Endothelial cell of umbilical vein (primary cell): Measurements from ENCODE around the gene ZNF334.

ENCODE experiments used
- CTCF ChIP-seq, 2 donors: IDR thresholded peaks; 1 replicate in 1 of 2; 2 replicates in 1 of 2; pipeline ENCODE4 v1.5.1; 2011; ENCODE audit warnings: low read length in 2 of 2, mild to moderate bottlenecking in 2 of 2, moderate library complexity in 2 of 2, control low read depth in 1 of 2, inconsistent platforms in 1 of 2, low read depth in 1 of 2; ENCODE audit not compliant: insufficient read depth in 1 of 2; ENCODE audit errors: extremely low read depth in 1 of 2
- EZH2 ChIP-seq: IDR thresholded peaks from 2 replicates; pipeline ENCODE4 v1.6.1; 2012; ENCODE audit warnings: borderline replicate concordance, low read depth, mild to moderate bottlenecking, moderate library complexity, low read length, inconsistent platforms; ENCODE audit not compliant: severe bottlenecking
- MAX ChIP-seq: IDR thresholded peaks from 2 replicates; pipeline ENCODE4 v1.6.1; 2011; ENCODE audit not compliant: insufficient read depth, insufficient read length
- MYC ChIP-seq: IDR thresholded peaks from one replicate; pipeline ENCODE4 v1.6.1; 2011; ENCODE audit warnings: mild to moderate bottlenecking, low read depth, low read length
- POLR2A ChIP-seq: IDR thresholded peaks from 2 replicates; pipeline ENCODE4 v1.6.1; 2012; ENCODE audit warnings: low read depth, mild to moderate bottlenecking, control low read depth, low read length
- POLR2AphosphoS5 ChIP-seq: IDR thresholded peaks from 2 replicates; pipeline ENCODE4 v1.6.1; 2012; ENCODE audit warnings: low read depth, mild to moderate bottlenecking, control low read depth, low read length, moderate library complexity; ENCODE audit not compliant: insufficient read depth

DNA sequence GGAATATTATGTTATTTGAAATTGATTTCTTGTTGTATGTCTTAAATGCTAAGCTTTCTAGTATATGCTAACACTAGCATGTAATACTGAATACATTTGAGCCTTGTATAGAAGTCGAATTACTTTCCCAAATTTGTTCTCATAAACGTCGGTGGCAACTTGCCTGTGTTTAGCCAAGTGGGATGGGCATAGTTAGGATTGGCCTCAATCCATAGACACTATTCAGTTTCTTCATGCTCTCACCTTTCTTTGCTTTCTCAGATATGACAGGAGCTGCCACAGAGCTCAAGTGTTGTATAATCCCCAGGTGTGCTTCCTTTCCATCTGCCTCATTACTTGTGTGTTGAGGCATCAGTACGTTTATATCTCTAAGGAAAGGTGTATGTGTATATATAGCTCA lies 19.3 kb downstream of the ZNF334 start:
- no peak for TF ChIP-seq POLR2A
- TF ChIP-seq CTCF (IDR thresholded peaks at IDR 0.05; ENCODE audit: extremely low read depth in 1 of 2, insufficient read depth in 1 of 2, low read depth in 1 of 2, low read length in 2 of 2) = no peak
- no peak for TF ChIP-seq EZH2
- TF ChIP-seq POLR2AphosphoS5 = no peak
- no peak for TF ChIP-seq MYC
- no peak for TF ChIP-seq MAX
